AG09319 (cell line): ENCODE data around the gene CHGA.

Experiments
- DNase-seq: peaks from one replicate; pipeline ENCODE4 v3.0.0-alpha.2; 2010; ENCODE audit warnings: low read depth; ENCODE audit errors: extremely low read depth
- CTCF ChIP-seq: IDR thresholded peaks from 2 replicates; pipeline ENCODE4 v1.5.1; 2011; ENCODE audit warnings: low read depth, mild to moderate bottlenecking, inconsistent platforms, low read length, moderate library complexity

Gene CHGA

GRCh38 chr14:92942136-92942535, 19.2 kb downstream of the CHGA start:
- DNase-seq = no peak
- no peak for TF ChIP-seq CTCF

GRCh38 chr14:92942576-92942975, 19.6 kb downstream of the CHGA start:
- no peak for TF ChIP-seq CTCF
- no peak for DNase-seq

- no peak for DNase-seq
- no peak for TF ChIP-seq CTCF
These were observed 20.2 kb downstream of the CHGA start for GRCh38 chr14:92942976-92943710.

- no peak for DNase-seq
- TF ChIP-seq CTCF = no peak
These were observed 21.1 kb downstream of the CHGA start for GRCh38 chr14:92943855-92944570.

- no peak for TF ChIP-seq CTCF
- no peak for DNase-seq
These were observed 22.0 kb downstream of the CHGA start for GRCh38 chr14:92944976-92945375.

GRCh38 chr14:92945544-92945943, 22.6 kb downstream of the CHGA start:
- no peak for DNase-seq
- no peak for TF ChIP-seq CTCF
